Activated naive CD4-positive, alpha-beta T cell treated with anti-CD3 and anti-CD28 coated beads, Interleukin-2, amount 50 U/mL, for 16 hours (primary cell): ENCODE results near the gene CACHD1.
"Not testable (repeated sequence)": the region's sequence is repeated elsewhere in the genome, so short reads cannot be mapped to it uniquely, and the experiment has no call there.

Experiments
- DNase-seq: peaks from one replicate; pipeline ENCODE4 v3.0.0-alpha.2; 2020

Gene CACHD1

DNA sequence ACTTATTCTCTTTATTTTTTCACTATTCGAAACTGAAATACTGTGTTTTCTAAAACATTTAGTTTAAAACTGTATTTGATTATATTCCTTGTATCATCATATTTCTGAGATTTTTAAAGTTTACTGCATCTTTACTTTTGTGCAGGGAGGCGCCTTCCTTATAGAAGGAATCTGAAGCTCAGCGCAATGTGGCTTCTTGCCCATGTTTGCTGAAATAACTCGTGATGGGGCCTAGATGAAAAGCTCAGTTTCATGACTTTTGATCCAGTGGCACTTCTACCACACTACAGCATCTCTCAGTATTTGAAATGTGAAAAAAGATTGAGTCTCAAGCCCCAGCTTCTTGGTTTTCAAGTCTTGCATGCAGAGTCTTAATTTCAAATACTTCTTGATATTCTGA is 28.4 kb downstream of the CACHD1 start:
- no peak for DNase-seq

DNA sequence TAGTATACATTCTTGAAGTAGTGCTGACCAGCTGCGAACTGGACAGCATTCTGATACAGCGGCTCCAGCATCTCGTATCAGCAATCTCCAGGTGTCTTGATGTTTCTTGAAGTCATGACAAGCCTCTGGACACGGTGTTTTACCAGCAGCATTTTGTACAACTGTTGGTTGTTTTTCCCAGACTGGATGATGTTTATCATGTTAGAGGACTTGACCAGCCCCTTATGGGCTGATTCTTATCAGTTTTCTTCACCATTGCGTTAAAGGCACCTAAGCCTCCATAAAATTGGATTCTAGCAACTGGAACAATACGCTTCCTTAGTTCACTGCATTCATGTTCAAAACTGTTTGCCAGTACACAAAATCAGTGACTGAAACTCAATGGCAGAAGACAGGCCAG is 29.1 kb downstream of the CACHD1 start:
- DNase-seq = no peak

DNA sequence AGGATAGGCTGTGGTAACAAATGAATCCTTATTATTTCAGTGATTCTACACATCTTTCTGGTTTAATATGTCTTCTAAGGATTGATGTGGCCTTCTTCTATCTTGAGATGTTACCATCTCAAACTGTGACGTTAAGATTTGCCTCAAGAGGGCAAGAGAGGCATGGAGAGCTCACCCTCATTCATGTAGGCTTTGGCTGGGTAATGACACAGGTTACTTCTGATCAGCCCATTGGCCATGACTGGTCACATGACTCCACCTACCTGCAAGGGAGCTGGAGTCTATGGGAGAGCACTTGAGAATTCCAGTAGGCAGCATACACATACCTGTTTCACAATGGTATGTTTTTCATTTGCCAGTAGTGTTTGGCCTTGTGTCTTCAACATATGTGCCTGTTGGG is 30.0 kb downstream of the CACHD1 start:
- no peak for DNase-seq

DNA sequence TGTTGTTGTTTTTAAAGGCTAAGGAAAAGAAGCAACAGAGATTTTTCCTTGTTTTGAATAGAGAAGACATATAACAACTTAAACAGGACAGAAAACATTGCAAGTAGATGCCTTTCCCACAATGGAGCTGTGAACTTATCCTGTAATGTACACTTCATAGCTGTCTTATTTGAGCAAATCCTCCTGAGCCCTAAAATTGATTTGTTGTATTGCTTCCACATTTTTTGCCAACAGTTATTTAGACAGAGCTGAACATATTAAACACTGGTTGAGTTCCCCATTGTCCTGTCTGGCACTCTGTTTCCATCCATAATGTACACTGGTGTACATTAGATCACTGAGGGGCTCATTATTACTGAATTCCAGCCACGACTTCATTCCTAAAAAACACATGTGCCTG is 32.2 kb downstream of the CACHD1 start:
- no peak for DNase-seq

DNA sequence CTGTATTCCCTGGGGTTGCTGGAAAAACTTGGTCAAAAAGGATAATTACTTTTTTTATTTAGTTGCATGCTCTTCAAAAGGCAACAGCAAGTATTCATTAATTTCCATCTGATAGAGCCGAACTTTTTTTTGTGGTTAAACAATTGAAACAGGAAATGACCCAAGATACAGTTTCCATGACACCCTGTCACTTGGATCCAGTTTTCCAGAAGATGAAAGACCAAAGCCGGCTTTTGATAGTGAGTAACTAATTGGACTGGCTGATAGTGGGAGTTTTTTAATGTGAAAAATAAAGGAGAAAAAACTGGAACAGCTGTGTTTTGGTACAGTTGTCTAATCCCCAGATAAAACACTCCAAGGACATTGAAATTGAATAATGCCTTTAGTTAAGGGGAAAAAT is 33.0 kb downstream of the CACHD1 start:
- DNase-seq = no peak

DNA sequence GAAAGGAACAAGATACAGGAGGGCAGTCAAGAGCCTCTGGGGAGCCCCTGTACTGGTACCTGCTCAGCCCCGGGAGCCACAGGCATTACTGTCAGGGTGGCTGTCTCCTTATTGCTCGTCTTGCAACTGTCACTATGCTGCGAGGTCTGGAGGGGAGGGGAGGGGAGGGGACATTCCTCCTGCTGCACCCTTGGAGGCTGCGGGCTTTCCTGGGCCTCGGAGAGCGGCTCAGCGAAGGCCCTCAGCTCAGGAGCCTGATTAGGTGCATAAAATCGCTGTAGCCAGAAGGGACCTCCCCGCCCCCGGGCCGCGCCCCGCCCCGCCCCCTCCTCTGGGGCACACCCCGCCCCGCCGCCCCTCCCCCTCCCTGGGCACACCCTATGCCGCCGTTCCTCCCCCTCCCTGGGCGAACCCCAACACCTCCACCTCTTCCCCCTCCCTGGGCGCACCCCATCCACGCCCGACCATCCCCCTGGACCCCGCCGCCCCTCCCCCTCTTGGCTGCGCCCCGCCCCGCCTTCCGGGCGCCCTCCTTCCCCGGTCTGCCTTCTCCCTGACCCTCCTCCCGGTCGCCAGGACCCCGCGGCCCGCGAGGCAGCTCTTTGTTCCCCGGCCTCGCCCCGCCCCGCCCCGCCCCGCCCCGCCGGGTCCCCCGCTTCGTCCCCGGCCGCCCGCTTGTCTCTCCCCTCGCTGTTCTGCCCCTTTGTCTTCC is 35.5 kb downstream of the CACHD1 start:
- DNase-seq = peak; percentile 43

DNA sequence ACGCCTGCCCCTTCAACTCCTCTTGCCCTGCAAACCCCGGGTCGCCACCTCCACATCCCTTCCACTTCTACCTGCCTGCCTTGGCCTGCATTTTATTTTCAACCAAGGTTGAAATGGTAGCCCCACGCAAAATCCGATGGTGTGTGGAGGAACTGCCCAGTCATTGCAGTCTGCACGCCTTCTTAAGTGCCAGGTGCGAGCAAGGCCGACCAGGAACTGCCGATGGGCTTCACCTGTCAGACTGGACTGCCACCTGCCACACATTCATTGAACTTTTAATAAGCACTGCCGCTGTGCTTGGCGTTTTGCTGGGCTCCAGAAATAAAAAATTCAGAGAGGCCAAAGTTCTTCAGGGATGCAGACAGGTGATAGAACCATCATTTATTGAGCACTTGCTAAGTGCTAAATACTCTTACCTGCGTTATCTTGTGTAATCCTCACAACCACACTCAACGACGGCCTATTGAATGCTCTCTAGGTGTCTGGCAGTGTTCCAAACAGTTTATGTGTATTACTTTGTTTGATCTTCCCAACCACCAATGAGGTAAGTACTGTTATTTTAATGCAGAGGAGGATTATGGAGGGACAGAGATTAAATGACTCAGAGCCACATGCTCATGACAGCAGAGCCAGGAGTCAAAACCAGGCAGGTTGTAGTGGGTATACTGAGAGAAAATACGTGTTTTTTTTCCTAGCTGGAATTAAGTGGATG is 36.2 kb downstream of the CACHD1 start:
- DNase-seq = peak; percentile 20

DNA sequence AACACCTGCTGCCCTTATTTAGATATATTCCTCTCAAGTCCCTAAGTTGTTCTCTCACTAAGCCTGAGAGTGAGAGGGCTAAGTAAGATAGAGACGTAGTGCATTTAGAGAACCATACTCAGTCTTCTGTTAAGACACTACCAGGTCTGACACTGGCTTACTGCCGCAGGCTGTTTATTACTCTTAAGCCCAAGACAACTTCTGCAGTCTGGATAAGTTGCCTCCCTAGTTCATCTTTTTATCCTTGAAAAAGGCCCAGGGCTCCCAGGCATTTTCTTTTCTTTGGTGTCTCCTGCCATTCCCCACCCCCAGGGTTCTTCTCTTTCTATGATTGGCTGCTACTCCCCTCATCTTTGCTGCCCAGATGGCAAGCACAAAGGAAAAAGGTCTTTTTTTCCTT is 38.7 kb downstream of the CACHD1 start:
- DNase-seq = no peak

DNA sequence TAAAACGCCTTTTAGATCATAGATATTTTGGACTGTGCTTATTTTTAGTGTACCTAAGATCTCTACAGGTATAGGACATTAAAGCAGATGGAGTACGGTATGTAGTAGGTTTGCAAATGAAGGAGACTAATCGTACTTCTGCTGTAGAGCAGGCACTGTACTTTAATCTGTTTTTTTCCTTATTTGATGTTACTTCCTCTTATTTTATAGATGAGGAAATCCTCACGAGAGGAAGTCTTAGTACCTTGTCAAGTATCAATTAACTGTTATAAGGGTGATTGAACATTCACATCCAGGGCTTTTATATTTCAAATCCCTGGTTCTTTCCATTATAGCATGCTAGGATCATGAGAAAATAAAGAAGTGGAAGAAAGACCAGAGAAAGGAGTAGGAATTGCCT is 41.1 kb downstream of the CACHD1 start:
- no peak for DNase-seq

DNA sequence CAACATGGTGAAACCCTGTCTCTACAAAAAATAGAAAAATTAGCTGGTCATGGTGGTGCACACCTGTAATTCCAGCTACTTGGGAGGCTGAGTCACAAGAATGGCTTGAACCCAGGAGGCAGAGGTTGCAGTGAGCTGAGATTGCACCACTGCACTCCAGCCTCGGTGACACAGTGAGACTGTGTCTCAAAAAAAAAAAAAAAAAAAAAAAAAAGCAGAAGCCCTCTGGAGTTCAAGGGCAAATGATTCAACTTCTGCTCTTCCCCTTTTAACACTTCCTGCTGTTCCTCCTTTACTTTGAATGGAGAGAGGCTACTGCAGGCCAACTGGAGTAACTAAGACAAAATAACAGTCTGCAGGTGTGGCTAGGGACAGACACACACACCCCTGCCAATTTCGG is 42.3 kb downstream of the CACHD1 start:
- DNase-seq = not testable (repeated sequence)

DNA sequence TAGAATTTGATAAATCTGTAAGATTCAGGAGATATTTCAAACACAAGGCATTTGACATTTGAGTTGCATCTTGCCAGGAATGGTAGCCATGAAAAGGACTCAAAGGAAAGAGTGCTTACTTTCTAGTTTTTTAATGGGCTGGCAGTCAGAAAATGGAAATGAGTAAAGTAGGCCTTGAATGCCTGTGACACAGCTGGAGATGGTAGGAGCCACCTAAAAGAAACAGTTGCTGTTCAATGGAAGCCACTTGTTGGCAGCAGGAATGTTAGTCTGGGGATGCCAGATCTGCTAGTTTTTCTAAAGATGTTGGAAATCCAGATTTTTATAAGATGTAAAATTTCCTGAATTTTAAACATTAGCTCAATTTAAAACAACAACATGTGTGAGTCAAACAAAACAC is 43.6 kb downstream of the CACHD1 start:
- no peak for DNase-seq

DNA sequence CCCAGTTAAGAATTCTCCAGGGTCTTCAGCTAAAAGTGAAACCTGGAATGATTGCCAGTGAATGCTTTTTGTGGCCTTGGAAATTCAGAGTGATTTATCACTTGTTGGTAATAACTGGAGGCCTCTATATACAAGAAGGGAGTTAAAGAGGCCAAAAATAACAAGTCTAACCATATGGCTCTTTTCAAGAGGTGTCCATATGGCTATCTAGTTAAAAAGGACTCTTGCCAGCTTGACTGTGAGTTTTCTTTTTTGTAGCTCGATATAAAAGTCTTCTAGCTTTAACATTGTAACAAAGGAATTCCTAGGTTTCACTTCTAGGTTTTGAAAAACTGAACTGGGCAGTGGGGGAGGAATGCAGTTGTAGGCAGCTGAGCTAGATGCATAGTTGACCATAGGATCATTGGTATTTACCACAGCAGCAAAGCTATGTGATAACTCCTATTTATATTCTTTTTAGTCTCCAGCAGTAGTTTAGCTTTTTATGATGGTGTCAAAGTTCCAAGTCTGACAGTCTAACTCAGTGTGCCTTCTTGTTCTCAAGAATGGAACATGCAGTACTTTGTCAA is 44.4 kb downstream of the CACHD1 start:
- DNase-seq = no peak

DNA sequence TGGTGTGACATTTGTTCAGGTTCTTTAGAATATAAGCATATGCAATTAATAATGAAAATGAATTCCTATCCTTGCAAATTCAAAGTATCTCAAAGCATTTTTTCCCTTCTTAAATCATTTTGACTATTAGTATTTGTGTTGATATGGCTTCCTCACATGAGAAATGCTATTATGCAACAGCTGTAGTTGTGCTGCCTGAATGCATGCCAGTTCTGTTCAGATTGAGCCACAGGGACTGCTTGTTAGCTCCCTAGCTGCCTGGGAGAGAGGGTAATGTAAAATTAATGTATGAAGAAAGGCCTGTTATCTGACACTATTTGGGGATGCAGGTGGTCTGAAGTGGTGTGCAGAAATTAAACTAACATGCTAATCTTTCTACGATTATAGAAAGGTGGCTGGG is 45.5 kb downstream of the CACHD1 start:
- DNase-seq = no peak

DNA sequence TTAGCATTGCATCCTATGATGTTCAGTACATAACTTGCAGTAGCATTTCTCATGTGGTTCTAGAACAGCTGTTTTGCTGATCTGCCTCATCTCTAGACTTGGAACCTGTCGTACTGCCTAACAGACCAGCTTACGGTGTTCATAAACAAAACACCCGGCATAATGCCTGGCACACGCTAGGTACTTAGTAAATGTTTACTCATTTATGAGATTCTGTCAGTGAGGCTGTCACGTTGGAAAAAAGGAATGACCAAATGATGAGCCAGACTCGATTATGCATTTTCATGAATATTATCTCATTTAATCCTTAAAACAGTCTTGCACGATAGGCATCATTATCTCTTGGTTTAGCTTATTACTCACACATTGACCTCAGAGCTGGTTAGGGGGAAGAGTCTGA is 46.4 kb downstream of the CACHD1 start:
- no peak for DNase-seq

DNA sequence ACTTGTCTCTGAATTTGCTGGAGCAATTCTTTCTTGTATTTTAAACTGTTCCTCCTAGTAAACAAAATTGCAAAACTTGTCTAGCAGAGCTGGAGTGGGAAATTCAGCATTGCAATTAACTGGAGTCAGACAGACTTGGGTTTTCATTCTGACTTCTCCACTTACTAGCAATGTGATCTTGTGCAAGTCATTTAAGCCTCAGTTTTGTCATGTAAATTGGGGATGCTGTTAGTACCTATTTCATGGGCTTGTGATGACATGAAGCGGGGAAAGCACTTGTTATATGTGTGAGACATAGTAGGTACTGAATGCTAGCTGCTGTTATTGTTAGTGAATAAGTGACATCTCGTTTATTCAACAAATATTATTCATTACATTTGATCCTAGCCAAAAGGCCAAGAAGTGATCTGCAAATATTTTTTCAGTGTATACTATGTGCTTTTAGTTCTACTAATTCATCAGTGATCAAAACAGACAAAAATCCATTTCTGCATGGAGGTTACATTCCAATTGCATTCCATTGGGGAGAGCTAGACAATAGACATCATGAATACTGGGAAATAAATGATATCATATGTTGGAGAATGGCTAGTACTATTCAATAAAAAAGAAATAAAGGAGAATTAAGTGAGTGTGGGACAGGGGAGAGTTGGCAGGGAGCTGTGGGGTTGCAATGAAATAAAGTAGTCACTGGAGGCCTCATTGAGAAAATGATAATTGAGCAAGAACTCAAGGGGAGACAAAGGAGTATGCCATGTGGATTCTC is 47.1 kb downstream of the CACHD1 start:
- DNase-seq = no peak

DNA sequence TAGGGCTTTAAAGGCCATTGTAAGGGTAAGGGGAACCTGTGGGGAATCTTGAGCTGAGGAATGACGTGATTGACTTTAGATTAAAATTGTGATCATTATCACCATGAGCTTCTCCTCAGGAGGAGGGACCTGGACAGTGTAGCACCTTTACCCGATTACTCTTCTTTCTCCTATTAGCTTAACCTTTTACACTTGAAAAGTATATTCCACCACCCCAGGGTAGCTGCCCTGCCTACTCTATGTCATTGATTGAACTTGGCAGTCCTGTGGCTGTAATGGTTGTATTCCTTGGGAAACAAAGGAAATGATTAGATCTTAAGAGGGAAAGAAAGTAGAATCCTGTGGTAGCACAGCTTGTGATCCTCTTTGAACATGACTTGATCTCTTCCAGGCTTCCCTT is 47.7 kb downstream of the CACHD1 start:
- DNase-seq = no peak

DNA sequence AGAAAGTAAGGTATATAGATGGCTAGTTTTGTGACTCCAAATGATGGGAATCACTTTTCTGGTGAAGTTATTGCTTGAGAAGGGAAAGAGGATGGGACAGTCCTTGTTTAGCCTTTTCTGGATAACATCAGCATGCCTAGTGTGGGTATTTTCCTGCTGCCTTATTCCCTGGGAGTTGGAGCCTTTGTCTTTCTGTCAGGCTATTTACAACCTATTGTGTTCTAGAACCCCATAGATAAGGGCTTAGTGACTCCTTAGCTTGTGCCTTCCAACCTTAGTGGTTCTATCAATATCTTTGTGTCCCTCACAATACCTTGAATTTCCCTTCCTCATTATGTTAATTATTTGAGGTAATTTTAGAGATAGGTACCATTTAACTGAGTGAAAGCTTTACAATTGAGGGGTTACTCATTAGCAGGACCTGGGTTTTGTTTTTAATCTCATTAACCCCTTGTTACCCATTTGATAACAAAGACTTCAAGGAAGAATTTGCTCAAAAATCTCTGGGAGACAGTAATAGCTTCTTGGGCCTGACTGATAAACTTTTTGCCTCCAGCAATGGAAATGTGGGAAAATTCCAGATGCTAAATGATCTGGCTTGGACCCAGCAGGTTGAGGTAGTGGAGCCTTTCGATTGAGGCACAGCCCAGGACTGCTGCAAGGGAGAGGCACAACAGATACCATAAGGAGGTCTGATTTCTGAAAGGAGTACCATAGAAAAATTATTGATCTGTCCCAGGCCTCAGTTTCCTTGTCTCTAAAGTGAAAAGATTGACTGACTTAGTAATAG is 49.0 kb downstream of the CACHD1 start:
- no peak for DNase-seq

DNA sequence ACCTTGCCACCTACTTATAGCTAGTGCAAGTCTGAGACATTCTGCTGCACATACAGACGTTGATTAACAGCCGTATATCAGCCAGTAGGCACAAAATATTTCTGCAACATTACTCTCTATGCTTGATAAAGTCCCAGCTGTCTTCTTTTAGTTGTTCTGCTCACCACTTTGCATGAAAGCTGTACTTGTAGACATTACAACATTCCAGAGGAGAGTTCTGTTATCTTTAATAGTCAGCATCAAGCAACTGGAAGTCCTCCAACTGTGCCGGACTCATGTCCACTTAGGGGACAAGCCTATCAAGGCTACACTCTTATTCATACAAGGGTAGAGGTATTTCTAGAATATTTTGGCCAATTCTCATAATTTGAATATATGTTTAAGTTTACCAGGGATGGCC is 50.0 kb downstream of the CACHD1 start:
- DNase-seq = no peak

DNA sequence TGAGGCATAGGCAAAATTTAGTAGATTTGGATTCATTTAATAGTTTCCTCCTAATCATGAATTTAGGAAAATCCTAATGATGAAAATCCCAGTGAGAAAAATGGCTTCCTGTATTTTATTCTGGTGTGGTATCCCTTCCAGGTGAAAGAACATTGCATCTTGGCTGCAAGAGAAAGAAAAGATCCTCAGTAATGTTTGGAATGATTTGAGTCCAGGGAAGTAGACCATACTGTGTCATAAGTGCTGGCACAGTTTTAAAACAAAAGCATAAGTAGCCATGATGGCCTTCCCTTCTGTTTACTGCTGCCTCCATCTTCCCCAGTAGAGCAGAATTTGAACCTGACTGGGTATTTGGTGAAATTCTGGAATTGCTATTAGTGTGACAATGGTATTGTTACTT is 52.8 kb downstream of the CACHD1 start:
- no peak for DNase-seq

DNA sequence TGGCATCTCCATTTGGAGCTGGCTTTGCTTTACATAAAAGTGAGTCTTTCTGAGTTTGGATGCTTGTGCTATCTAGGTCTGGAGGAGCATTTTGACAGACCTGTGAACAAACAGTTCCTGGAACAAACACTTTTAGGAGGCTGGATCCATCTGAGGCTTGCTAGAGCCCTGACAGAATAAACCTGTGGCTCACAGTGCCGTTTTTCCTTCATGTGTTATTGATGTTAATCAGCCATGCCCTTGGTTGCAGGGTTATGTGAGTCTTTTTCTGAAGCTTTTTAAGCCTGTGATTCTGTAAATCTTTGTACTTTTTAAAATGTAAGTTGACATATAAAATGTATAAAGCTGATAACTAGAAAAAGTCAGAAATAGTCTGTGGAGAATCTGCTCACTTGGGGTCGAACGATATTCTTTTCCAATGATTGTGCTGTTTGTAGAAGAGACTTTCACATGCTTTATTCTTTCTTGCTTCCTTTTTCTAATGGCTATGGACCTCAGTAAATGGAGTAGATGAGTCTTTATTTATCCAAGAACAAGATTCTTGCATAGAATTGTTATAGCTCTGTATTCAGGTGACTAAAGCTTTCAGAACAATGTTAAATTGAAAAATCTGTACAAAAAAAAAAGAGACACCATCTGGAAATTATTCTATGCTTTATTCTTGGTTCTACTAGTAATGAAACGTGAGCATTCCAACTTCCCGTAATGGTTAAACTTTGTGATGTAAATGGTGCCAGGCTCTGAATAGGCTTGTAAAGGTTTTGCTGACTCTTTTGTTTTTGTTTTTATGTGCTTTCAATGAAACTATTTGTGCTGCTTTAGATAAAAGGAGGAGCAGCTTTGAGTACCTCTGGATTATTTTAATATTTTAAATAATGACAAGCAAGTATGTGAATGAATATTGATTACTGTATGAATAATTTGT is 53.7 kb downstream of the CACHD1 start:
- DNase-seq = no peak

DNA sequence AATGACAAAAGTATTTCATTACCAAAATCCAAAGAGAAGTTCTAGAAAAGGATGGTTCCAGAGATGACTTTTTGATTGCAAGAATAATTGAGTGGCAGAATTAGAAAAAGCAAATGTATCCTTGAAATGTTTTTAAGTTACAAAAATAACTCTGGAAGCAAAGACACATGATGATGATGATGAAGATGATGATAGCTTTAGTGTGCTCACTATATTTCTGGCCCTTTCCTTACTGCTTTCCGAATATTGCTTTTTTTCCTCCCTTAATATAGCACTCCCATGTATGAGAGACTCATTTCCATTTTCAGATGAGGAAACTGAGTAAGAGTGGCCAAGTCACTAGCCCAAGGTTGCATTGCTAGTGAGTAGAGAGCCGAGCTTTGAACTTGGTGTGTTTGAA is 54.7 kb downstream of the CACHD1 start:
- no peak for DNase-seq
